SK-N-SH (cell line): ENCODE results near the gene TSSK3. TPM values are rescaled to one million over a fixed set of nuclear protein-coding genes. Genes with fewer than 3 reads are reported as not detected.

Experiments used
- CTCF ChIA-PET: fragments of 300-600, 350-600 bp; formaldehyde crosslinking; extraction: SDS; loops from one replicate; lab custom pipeline; 2021; lab: Yijun Ruan, JAX
- POLR2A ChIA-PET: fragments of 350-600 bp; sonication (Branson Sonifier 250); formaldehyde crosslinking; extraction: SDS; loops from one replicate; lab custom pipeline; 2020; ENCODE audit warnings: antibody characterized with exemption, inconsistent platforms; lab: Yijun Ruan, JAX
- DNase-seq: peaks from one replicate; pipeline ENCODE4 v3.0.0; 2012
- H2AFZ ChIP-seq: fragments of 200-600 bp; sonication (generic); 2 replicates; pipeline ENCODE4 v1.8.1; 2016; ENCODE audit warnings: antibody characterized with exemption, mild to moderate bottlenecking, low read depth
- H3F3A ChIP-seq: fragments of 200-600 bp; sonication (generic); replicated peaks from 2 replicates; pipeline ENCODE3; 2016; ENCODE audit warnings: antibody characterized with exemption, mild to moderate bottlenecking; ENCODE audit not compliant: insufficient read depth
- H3K27ac ChIP-seq, 2 experiments: fragments of 200-500 bp in 1 of 2; fragments of 200-600 bp in 1 of 2; sonication (Bioruptor generic) in 1 of 2; sonication (generic), shearing (Covaris generic) in 1 of 2; 2 replicates each; pipeline versions ENCODE4 v1.5.1 to v1.6.1; 2014 to 2016; ENCODE audit warnings: low read depth in 2 of 2, inconsistent platforms in 1 of 2, low read length in 1 of 2, mild to moderate bottlenecking in 1 of 2, mixed read lengths in 1 of 2
- H3K27me3 ChIP-seq: fragments of 200-600 bp; sonication (generic), shearing (Covaris generic); 2 replicates; pipeline ENCODE4 v1.6.1; 2016; ENCODE audit warnings: mixed run types; ENCODE audit not compliant: insufficient read depth
- H3K36me3 ChIP-seq, 2 experiments: fragments of 200-500 bp in 1 of 2; fragments of 200-600 bp in 1 of 2; sonication (Bioruptor generic) in 1 of 2; sonication (generic) in 1 of 2; replicated peaks in 1 of 2; 2 replicates each; pipeline versions ENCODE3 to v1.5.1; 2014 to 2016; ENCODE audit warnings: low read length in 1 of 2, mild to moderate bottlenecking in 1 of 2; ENCODE audit not compliant: insufficient read depth in 2 of 2, control insufficient read depth in 1 of 2
- H3K4me1 ChIP-seq, 2 experiments: fragments of 200-500 bp in 1 of 2; fragments of 200-600 bp in 1 of 2; sonication (Bioruptor generic) in 1 of 2; sonication (generic), shearing (Covaris generic) in 1 of 2; 2 replicates each; pipeline versions ENCODE4 v1.5.1 to v1.6.1; 2014 to 2016; ENCODE audit warnings: low read depth in 1 of 2, low read length in 1 of 2, mixed run types in 1 of 2; ENCODE audit not compliant: insufficient read depth in 2 of 2, control insufficient read depth in 1 of 2
- H3K4me2 ChIP-seq: fragments of 200-600 bp; sonication (generic), shearing (Covaris generic); 2 replicates; pipeline ENCODE4 v1.6.1; 2017; ENCODE audit warnings: mixed run types
- H3K4me3 ChIP-seq, 2 experiments: fragments of 200-500 bp in 1 of 2; fragments of 200-600 bp in 1 of 2; sonication (Bioruptor generic) in 1 of 2; sonication (generic), shearing (Covaris generic) in 1 of 2; 2 replicates each; pipeline versions ENCODE4 v1.5.1 to v1.8.1; 2014 to 2016; ENCODE audit warnings: low read depth in 2 of 2, inconsistent platforms in 1 of 2, low read length in 1 of 2, mild to moderate bottlenecking in 1 of 2, mixed read lengths in 1 of 2, moderate library complexity in 1 of 2
- H3K79me2 ChIP-seq: fragments of 200-600 bp; sonication (generic); 2 replicates; pipeline ENCODE4 v1.8.1; 2017; ENCODE audit warnings: mild to moderate bottlenecking; ENCODE audit not compliant: insufficient read depth
- H3K9ac ChIP-seq: fragments of 200-600 bp; sonication (generic); 2 replicates; pipeline ENCODE4 v1.6.1; 2017; ENCODE audit warnings: mixed run types
- H3K9me2 ChIP-seq: fragments of 200-600 bp; sonication (generic); 2 replicates; pipeline ENCODE4 v1.6.1; 2017; ENCODE audit warnings: mixed run types
- H3K9me3 ChIP-seq: fragments of 200-600 bp; sonication (generic); 2 replicates; pipeline ENCODE4 v1.6.1; 2017; ENCODE audit warnings: mixed run types, mild to moderate bottlenecking, moderate library complexity
- H4K20me1 ChIP-seq: fragments of 200-600 bp; sonication (generic); 2 replicates; pipeline ENCODE4 v1.6.1; 2017; ENCODE audit warnings: mild to moderate bottlenecking, mixed run types; ENCODE audit not compliant: insufficient read depth
- CHD2 ChIP-seq: fragments of 150-350 bp; IDR thresholded peaks from 2 replicates; pipeline ENCODE4 v1.6.1; 2018; ENCODE audit warnings: low read length; ENCODE audit not compliant: partially characterized antibody
- ELF1 ChIP-seq: IDR thresholded peaks from 2 replicates; pipeline ENCODE4 v1.4.0; 2012
- JUND ChIP-seq: IDR thresholded peaks from 2 replicates; pipeline ENCODE4 v1.4.0; 2012
- NFIC ChIP-seq: IDR thresholded peaks from 2 replicates; pipeline ENCODE4 v1.4.0; 2012; ENCODE audit warnings: borderline replicate concordance
- NRF1 ChIP-seq: IDR thresholded peaks from 2 replicates; pipeline ENCODE4 v1.6.1; 2012; ENCODE audit warnings: low read depth, mild to moderate bottlenecking, low read length
- POLR2AphosphoS5 ChIP-seq: IDR thresholded peaks from 2 replicates; pipeline ENCODE4 v1.6.1; 2012; ENCODE audit warnings: low read depth, low read length
- RAD21 ChIP-seq: IDR thresholded peaks from 2 replicates; pipeline ENCODE4 v1.6.1; 2012; ENCODE audit warnings: mild to moderate bottlenecking, low read length
- RCOR1 ChIP-seq: fragments of 150-350 bp; IDR thresholded peaks from 2 replicates; pipeline ENCODE4 v1.6.1; 2017; ENCODE audit warnings: antibody characterized with exemption, low read length
- RFX5 ChIP-seq: IDR thresholded peaks from 2 replicates; pipeline ENCODE4 v1.6.1; 2012; ENCODE audit warnings: mild to moderate bottlenecking, improper control_type of control experiment, low read length
- RXRA ChIP-seq: IDR thresholded peaks from 2 replicates; pipeline ENCODE4 v1.4.0; 2012; ENCODE audit warnings: low read depth, mild to moderate bottlenecking, borderline replicate concordance
- SIN3A ChIP-seq: IDR thresholded peaks from 2 replicates; pipeline ENCODE4 v1.6.1; 2012; ENCODE audit warnings: low read depth, mild to moderate bottlenecking, low read length, moderate library complexity, borderline replicate concordance
- TCF12 ChIP-seq: IDR thresholded peaks from 2 replicates; pipeline ENCODE4 v1.4.0; 2012
- TEAD4 ChIP-seq: IDR thresholded peaks from 2 replicates; pipeline ENCODE4 v1.4.0; 2012; ENCODE audit warnings: mild to moderate bottlenecking, borderline replicate concordance; ENCODE audit not compliant: insufficient read depth
- USF2 ChIP-seq: fragments of 150-350 bp; IDR thresholded peaks from 2 replicates; pipeline ENCODE4 v1.6.1; 2017; ENCODE audit warnings: antibody characterized with exemption, low read length, low read depth, borderline replicate concordance
- YY1 ChIP-seq: IDR thresholded peaks from 2 replicates; pipeline ENCODE4 v1.4.0; 2012; ENCODE audit warnings: low read depth, mild to moderate bottlenecking
- WGBS: methylation state at CpG from one replicate; pipeline ENCODE4 v1.1.6; 2017; ENCODE audit warnings: low lambda C conversion rate; 5-methylcytosine and 5-hydroxymethylcytosine counted together
- polyA plus RNA-seq, 3 experiments: library from polyadenylated mRNA; depleted of rRNA; stranded (reverse); fragments of >200 nt; gene quantifications; 2 replicates each; pipeline ENCODE4 v1.2.3, GENCODE V29; 2012
- TF ChIP-seq, protein P1 (sequence below): IDR thresholded peaks from 2 replicates; pipeline ENCODE4 v1.6.1; 2012; ENCODE audit warnings: mild to moderate bottlenecking, low read depth, low read length, moderate library complexity
- TF ChIP-seq, protein P2 (sequence below): fragments of 150-350 bp; IDR thresholded peaks from 2 replicates; pipeline ENCODE4 v1.6.1; 2016; ENCODE audit warnings: mild to moderate bottlenecking, low read depth, low read length

TSSK3 gene
- polyA plus RNA-seq, 1 of the 3 experiments (the other 2 are of a cell fraction), result 0.28 TPM

GRCh38 chr1:32329931-32330466 is 32.3 kb upstream of the TSSK3 start:
- H3K4me2 ChIP-seq, result no peak overlapping the region
- no peak overlapping the region for H3K9ac ChIP-seq
- ChIA-PET POLR2A (no interaction called here), CTCF (interaction anchor here (1.3 kb wide), 1 partner anchor 82 kb away, joined by 3 read pairs; no protein-coding TSS in a partner anchor)
- no peak overlapping the region for H3K4me3 ChIP-seq
- H4K20me1 ChIP-seq, result peaks cover 38% of the 10 kb centered on the region
- no peaks in the 10 kb centered on the region for H3K9me2 ChIP-seq
- H3K36me3 ChIP-seq, result peaks cover 34 to 70% of the 10 kb centered on the region in 2 experiments
- no peaks in the 10 kb centered on the region for H3K9me3 ChIP-seq
- H3K79me2 ChIP-seq, result peaks cover 35% of the 10 kb centered on the region
- H3K4me1 ChIP-seq, result peaks cover 8 to 26% of the 10 kb centered on the region in 2 experiments; a peak in 3 of 4 replicates
- H3K27ac ChIP-seq, result no peak overlapping the region
- no peak for DNase-seq
- no peak for TF ChIP-seq CHD2
- TF ChIP-seq JUND, result no peak
- TF ChIP-seq RAD21, result no peak
- no peak for TF ChIP-seq YY1
- no peak for TF ChIP-seq RFX5
- TF ChIP-seq, protein P1, sequence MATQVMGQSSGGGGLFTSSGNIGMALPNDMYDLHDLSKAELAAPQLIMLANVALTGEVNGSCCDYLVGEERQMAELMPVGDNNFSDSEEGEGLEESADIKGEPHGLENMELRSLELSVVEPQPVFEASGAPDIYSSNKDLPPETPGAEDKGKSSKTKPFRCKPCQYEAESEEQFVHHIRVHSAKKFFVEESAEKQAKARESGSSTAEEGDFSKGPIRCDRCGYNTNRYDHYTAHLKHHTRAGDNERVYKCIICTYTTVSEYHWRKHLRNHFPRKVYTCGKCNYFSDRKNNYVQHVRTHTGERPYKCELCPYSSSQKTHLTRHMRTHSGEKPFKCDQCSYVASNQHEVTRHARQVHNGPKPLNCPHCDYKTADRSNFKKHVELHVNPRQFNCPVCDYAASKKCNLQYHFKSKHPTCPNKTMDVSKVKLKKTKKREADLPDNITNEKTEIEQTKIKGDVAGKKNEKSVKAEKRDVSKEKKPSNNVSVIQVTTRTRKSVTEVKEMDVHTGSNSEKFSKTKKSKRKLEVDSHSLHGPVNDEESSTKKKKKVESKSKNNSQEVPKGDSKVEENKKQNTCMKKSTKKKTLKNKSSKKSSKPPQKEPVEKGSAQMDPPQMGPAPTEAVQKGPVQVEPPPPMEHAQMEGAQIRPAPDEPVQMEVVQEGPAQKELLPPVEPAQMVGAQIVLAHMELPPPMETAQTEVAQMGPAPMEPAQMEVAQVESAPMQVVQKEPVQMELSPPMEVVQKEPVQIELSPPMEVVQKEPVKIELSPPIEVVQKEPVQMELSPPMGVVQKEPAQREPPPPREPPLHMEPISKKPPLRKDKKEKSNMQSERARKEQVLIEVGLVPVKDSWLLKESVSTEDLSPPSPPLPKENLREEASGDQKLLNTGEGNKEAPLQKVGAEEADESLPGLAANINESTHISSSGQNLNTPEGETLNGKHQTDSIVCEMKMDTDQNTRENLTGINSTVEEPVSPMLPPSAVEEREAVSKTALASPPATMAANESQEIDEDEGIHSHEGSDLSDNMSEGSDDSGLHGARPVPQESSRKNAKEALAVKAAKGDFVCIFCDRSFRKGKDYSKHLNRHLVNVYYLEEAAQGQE, result no peak
- no peak for TF ChIP-seq RCOR1
- no peak for TF ChIP-seq NFIC
- TF ChIP-seq NRF1, result no peak
- TF ChIP-seq ELF1, result no peak
- TF ChIP-seq POLR2AphosphoS5, result no peak
- TF ChIP-seq, protein P2, sequence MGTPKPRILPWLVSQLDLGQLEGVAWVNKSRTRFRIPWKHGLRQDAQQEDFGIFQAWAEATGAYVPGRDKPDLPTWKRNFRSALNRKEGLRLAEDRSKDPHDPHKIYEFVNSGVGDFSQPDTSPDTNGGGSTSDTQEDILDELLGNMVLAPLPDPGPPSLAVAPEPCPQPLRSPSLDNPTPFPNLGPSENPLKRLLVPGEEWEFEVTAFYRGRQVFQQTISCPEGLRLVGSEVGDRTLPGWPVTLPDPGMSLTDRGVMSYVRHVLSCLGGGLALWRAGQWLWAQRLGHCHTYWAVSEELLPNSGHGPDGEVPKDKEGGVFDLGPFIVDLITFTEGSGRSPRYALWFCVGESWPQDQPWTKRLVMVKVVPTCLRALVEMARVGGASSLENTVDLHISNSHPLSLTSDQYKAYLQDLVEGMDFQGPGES, result no peak
- no peak for TF ChIP-seq TEAD4
- no peak for TF ChIP-seq USF2
- no peak for TF ChIP-seq RXRA
- TF ChIP-seq SIN3A, result no peak
- no peak for TF ChIP-seq TCF12
- H3K27me3 ChIP-seq, result no peaks in the 10 kb centered on the region
- H3F3A ChIP-seq, result peaks cover 30% of the 10 kb centered on the region
- H2AFZ ChIP-seq, result no peak overlapping the region
- WGBS, result 85% methylated on average over 4 of the region's 4 CpGs
